Activated T-helper 17 cell treated with anti-CD3 and anti-CD28 coated beads, Interleukin-2, amount 50 U/mL, for 72 hours (primary cell): Measurements from ENCODE around the gene SRMS. TPM values are rescaled to one million over a fixed set of nuclear protein-coding genes. Genes with fewer than 3 reads are reported as not detected.

ENCODE experiments used
- ATAC-seq: fragments of 150-1000 bp; cut with Tn5 transposase; replicated peaks from 2 replicates; pipeline ENCODE4 v1.10.0; 2021; ENCODE audit warnings: mild to moderate bottlenecking, moderate library complexity
- H3K27ac Mint-ChIP-seq: one replicate; pipeline ENCODE4 v1.8.0; 2022; ENCODE audit warnings: mixed read lengths
- H3K27me3 Mint-ChIP-seq: one replicate; pipeline ENCODE4 v1.8.0; 2022; ENCODE audit warnings: mixed read lengths
- H3K36me3 Mint-ChIP-seq: one replicate; pipeline ENCODE4 v1.8.0; 2022; ENCODE audit warnings: low read depth, mild to moderate bottlenecking, mixed read lengths
- H3K4me1 Mint-ChIP-seq: one replicate; pipeline ENCODE4 v1.8.0; 2022; ENCODE audit warnings: mixed read lengths
- H3K4me3 Mint-ChIP-seq: one replicate; pipeline ENCODE4 v1.8.0; 2022; ENCODE audit warnings: mild to moderate bottlenecking, mixed read lengths
- H3K9me3 Mint-ChIP-seq: one replicate; pipeline ENCODE4 v1.8.0; 2022; ENCODE audit warnings: mixed read lengths
- total RNA-seq, 2 donors: library from RNA; stranded (reverse); gene quantifications; one replicate each; pipeline ENCODE4 v1.2.3, GENCODE V29; 2022

SRMS gene
- total RNA-seq, 2 donors from 2014 or later, result not detected

DNA sequence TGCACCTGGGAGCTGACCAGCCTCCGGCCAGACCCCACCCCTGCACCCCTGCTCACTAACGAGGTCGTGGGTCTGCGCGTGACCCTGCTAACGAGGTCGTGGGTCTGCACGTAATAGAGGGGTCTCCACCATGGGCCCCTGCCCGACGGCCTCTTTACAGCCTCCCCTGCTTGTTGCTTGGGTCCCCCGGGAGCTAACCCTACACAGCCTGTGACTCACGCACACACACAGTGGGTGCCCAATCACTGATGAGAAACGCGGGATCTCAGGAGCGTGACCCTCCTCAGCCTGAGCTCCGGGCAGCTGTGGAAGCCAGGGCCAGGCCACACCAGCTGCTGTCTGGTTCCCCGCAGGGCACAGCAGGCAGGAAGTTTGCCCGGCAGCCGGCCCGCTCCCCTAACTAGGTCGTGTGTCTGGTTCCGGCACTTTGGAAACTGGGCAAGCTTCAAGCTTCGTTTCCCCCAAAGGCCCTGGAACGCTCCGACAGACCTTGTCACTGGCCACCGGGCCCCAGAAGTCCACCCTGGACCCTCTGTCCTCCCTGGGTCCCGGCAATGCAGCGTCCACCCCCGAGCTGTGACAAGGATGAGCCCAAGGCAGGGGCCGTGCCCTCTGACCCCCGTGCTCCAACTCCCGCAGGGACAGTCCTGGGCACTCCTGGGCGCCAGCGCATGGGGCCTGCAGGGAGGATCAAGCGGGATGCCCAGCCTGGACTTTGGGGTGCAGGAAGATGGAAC, 11.1 kb downstream of the SRMS start:
- H3K36me3 Mint-ChIP-seq, result no peaks in the 10 kb centered on the region
- no peaks in the 10 kb centered on the region for H3K9me3 Mint-ChIP-seq
- no peak for ATAC-seq
- peak overlapping the region; percentile 63 for H3K27ac Mint-ChIP-seq
- peaks cover 6% of the 10 kb centered on the region for H3K4me1 Mint-ChIP-seq
- peaks cover 5% of the 10 kb centered on the region for H3K27me3 Mint-ChIP-seq
- H3K4me3 Mint-ChIP-seq, result peak overlapping the region; percentile 67

DNA sequence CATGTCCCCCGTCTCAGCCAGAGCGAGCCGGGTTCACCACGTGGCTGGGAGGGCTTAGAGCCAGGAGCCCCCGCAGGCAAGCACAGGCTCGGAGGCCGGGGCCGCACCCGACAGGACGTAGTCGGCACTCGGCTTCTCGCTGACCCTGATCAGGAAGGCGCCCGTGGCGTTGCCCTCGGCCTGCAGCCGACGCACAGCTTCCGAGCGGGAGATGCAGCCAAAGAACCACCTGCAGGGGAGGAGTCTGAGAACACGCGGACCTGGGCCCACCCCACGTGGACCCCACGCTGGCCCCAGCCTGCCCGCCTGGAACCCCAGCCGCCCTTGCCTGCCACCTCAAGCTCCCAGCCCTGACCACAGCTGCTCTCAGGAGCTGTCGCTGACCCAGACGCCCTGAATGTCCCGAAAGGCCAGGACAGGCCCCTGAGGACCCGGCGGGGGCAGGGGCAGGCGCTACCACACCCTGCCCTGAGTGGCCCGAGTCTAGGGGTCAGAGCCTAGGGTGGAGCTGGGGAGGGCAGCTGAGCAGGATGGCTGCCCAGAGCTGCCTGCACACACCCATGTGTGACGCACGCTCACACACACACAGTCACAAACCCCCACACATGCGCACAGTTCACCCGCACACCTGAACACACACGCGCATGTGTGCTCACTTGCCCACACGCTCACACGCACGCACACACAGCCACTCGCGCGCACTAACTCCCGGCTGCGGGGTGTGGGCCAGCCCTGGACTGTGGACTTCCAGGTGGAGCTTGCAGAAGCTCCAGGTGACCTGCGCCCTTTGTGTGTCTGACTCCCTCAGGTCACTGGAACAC, 12.5 kb downstream of the SRMS start:
- no peak for ATAC-seq
- Mint-ChIP-seq H3K36me3 (no peaks in the 10 kb centered on the region), H3K4me3 (no peak overlapping the region), H3K4me1 (peaks cover 6% of the 10 kb centered on the region), H3K27me3 (peaks cover 5% of the 10 kb centered on the region), H3K9me3 (no peaks in the 10 kb centered on the region), H3K27ac (no peak overlapping the region)

DNA sequence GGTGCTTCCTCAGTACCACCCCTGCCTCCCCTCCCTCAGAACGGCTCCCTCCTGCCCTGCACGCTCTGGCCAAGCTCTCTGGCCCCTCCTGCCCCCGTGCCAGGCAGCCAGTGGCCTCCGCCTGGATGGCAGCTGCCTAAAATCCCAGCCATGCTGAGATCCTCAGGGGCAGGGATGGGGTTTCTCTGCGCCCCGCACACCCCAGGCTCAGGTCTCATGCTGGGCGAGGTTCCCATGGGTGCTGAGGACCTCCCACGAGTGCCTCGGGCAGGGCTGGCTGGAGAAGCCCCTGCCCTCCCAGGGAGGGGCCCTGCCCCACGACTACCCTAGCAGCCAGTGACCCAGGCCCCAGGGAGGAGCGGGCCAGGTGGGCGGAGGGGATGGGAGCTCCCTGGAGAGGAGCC, 13.1 kb downstream of the SRMS start:
- no peak overlapping the region for H3K4me3 Mint-ChIP-seq

GRCh38 chr20:63533871-63534393, 13.6 kb downstream of the SRMS start:
- Mint-ChIP-seq H3K4me1 (peaks cover 6% of the 10 kb centered on the region), H3K4me3 (no peak overlapping the region), H3K27me3 (peaks cover 5% of the 10 kb centered on the region), H3K36me3 (no peaks in the 10 kb centered on the region), H3K9me3 (no peaks in the 10 kb centered on the region), H3K27ac (no peak overlapping the region)
- ATAC-seq, result no peak

More for the DNA sequence above, 13.1 kb downstream of the SRMS start:
- H3K36me3 Mint-ChIP-seq, result no peaks in the 10 kb centered on the region
- H3K27ac Mint-ChIP-seq, result no peak overlapping the region
- ATAC-seq, result no peak
- H3K9me3 Mint-ChIP-seq, result no peaks in the 10 kb centered on the region
- peaks cover 5% of the 10 kb centered on the region for H3K27me3 Mint-ChIP-seq
- peaks cover 6% of the 10 kb centered on the region for H3K4me1 Mint-ChIP-seq

- no peak overlapping the region for H3K27ac Mint-ChIP-seq
Measured at GRCh38 chr20:63533388-63533787, 14.2 kb downstream of the SRMS start.

DNA sequence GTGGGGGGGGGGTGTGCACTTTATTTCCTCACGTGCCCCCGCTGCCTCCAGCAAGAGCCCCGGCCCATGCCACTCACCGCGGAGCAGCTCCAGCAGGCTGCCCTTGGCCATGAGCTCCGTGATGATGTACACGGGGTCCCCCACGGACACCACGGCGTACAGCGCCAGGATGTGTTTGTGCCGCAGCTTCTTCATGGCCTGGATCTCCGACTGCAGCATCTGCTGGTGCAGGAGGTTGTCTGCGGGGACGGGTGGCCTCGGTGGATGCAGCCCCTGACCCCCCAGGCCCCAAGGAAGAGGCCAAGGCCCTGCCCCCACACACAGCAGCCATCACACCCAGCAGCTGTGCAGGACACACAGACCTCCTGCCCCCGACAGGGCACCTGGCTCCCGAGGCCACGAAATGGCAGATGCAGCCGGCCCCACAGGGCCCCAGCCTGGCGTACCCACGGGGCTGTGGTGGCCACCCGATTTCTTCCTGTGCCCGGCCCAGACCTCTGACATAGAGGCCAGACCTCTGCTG, 15.0 kb downstream of the SRMS start:
- peaks cover 8% of the 10 kb centered on the region for H3K27me3 Mint-ChIP-seq
- H3K36me3 Mint-ChIP-seq, result no peaks in the 10 kb centered on the region
- no peak for ATAC-seq
- H3K4me3 Mint-ChIP-seq, result no peak overlapping the region
- peaks cover 11% of the 10 kb centered on the region for H3K4me1 Mint-ChIP-seq
- no peaks in the 10 kb centered on the region for H3K9me3 Mint-ChIP-seq
- H3K27ac Mint-ChIP-seq, result no peak overlapping the region

More at GRCh38 chr20:63533388-63533787, 14.2 kb downstream of the SRMS start:
- no peak for ATAC-seq
- Mint-ChIP-seq H3K36me3 (no peaks in the 10 kb centered on the region), H3K9me3 (no peaks in the 10 kb centered on the region), H3K4me3 (no peak overlapping the region), H3K27me3 (peaks cover 8% of the 10 kb centered on the region), H3K4me1 (peaks cover 11% of the 10 kb centered on the region)

DNA sequence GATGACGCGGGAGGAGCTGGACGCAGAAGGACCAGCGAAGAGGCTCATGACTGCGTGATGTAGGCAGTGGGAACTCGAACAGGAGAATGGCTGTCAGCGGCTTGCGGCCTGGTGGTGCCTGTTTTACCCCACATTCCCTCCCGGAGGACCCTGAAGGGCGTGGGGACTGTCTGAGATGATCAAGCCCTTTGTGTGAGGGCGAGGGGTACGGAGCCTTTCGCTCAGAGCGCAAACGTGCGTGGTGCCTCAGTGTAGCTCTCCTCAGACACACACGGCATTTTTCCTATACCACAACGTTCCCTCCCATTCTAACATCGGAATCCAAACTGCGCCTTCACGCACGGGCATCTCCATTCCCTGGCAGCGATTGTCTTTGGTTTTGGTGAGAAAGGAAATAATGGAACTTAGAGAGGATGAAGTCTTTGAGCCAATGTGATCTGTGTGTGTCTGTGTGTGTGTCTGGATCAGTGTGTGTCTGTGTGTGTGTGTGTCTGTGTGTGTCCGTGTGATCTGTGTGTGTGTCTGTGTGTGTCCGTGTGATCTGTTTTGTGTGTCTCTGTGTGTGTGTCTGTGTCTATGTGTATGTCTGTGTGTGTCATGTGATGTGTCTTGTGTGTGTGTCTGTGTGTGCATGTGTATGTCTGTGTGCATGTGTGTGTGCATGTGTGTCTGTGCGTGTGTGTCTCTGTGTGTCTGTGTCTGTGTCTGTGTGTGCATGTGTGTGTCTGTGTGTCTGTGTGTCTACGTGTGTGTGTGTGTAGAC, 15.7 kb downstream of the SRMS start:
- Mint-ChIP-seq H3K36me3 (no peaks in the 10 kb centered on the region), H3K9me3 (no peaks in the 10 kb centered on the region), H3K27me3 (peaks cover 8% of the 10 kb centered on the region), H3K27ac (no peak overlapping the region), H3K4me1 (peaks cover 11% of the 10 kb centered on the region), H3K4me3 (no peak overlapping the region)
- ATAC-seq, result no peak

DNA sequence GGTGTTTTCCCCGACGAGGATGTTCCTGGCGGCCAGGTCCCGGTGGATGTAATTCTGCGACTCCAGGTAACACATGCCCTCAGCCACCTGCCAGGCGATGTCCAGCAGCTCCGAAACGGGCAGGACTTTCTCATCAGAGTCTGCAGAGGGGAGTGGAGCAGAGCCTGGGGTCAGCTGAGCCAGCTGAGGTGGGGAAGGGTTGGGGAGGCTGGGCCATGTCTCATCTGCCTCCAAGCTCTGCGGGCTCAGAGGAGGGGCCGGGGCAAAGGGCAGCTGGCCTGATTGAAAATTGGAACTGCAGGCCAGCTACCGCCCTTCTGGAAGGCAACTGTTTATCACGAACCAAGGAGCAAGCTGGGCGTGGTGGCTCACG, 16.8 kb downstream of the SRMS start:
- no peak overlapping the region for H3K4me3 Mint-ChIP-seq
- H3K27ac Mint-ChIP-seq, result no peak overlapping the region
- H3K9me3 Mint-ChIP-seq, result no peaks in the 10 kb centered on the region
- H3K27me3 Mint-ChIP-seq, result peaks cover 8% of the 10 kb centered on the region
- no peaks in the 10 kb centered on the region for H3K36me3 Mint-ChIP-seq
- peaks cover 11% of the 10 kb centered on the region for H3K4me1 Mint-ChIP-seq
- no peak for ATAC-seq

DNA sequence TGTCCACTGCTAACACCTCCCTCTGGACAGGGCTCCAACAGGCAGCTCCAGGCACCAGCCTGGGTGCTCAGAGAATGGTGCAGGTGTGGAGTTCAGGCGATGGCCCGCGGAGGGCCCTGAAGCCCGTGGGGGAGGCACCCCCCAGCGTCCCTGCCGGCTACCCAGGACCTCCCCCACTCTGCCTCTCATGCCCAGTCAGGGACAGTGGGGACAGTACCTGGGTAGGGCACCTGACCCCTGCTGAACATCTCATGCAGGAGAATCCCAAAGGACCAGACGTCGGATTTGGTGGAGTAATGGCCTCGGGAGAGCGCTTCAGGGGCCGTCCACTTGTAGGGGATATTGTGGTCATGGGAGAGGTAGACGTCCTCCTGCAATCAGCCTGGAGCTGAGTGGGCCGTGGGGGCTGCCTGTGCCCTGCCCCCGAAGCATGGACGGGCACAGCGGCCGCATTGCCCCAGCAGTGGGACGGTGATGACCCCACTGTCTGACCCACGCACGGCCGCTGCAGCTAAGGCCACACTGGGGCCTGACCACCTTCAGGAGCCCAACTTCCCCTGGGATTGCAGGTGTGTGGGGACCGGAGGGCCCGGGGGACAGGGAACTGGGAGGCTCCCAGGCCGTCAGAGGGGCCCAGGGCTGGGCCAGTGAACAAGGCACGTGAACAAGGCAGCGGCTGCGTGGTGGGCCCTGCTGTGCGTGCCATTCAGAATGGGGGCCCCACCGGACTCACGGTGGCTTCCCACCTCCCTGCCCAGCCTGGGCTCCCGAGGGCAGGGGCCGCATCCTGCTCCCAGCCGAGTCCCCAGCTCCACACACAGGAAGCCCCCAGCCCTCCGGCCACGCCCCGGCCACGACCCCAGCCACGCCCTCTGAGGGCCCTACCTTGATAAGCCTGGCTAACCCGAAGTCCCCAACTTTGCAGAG, 17.4 kb downstream of the SRMS start:
- no peaks in the 10 kb centered on the region for H3K9me3 Mint-ChIP-seq

DNA sequence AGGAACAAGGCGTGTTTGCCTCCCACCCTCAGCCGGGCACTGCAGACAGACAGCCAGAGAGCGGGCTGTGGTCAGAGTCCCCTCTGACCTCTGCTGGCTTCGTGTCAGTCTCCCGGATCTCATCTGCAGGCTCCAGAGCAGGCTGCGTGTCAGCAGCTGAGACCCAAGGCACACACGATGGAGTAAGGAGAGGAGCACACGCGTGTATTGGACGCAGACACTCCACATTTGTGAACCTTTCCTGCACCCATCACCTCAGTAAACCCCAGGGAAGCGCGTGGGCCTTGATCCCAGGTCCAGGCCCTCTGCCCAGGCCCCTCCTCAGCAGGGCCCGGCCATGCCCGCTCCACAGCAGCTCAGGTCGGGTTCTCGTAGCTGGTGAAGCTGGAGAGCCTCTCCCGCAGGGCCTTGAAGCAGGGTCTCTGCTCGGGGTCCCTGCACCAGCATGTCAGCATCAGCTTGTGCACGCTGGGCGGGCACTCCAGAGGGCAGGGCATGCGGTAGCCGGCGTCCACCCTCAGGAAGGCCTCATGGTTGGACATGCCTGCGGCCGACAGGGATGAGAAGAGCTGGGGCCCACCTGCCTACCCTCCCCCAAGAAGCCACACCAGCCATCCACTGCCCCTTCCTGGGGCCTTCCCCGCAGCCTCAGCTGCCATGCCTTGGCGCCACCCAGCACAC, 18.2 kb downstream of the SRMS start:
- Mint-ChIP-seq H3K4me3 (no peak overlapping the region), H3K9me3 (no peaks in the 10 kb centered on the region), H3K27me3 (peaks cover 8% of the 10 kb centered on the region), H3K4me1 (peaks cover 11% of the 10 kb centered on the region), H3K36me3 (no peaks in the 10 kb centered on the region), H3K27ac (no peak overlapping the region)
- no peak for ATAC-seq

More for the DNA sequence above, 17.4 kb downstream of the SRMS start:
- Mint-ChIP-seq H3K27me3 (peaks cover 8% of the 10 kb centered on the region), H3K36me3 (no peaks in the 10 kb centered on the region), H3K27ac (no peak overlapping the region), H3K4me1 (peaks cover 11% of the 10 kb centered on the region), H3K4me3 (no peak overlapping the region)
- ATAC-seq, result no peak

DNA sequence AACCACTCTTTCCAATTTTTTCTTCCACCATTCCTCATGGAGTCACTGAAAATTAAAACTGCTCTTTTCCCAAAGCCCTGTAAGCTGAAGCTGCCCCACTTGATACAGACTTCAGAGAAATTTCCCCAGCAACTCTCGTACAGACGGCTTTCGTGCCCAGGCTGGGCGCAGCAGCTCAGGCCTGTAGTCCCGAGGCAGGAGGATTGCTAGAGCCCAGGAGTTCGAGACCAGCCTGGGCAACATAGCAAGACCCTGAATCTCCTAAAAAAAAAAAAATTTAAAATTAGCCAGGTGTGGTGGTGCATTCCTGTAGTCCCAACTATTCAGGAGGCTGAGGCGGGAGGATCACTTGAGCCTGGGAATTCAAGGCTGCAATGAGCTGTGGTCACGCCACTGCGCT, 20.4 kb downstream of the SRMS start:
- no peak for ATAC-seq
- peaks cover 17% of the 10 kb centered on the region for H3K36me3 Mint-ChIP-seq
- peaks cover 18% of the 10 kb centered on the region for H3K4me1 Mint-ChIP-seq
- no peak overlapping the region for H3K27ac Mint-ChIP-seq
- H3K4me3 Mint-ChIP-seq, result no peak overlapping the region
- no peaks in the 10 kb centered on the region for H3K9me3 Mint-ChIP-seq
- peaks cover 7% of the 10 kb centered on the region for H3K27me3 Mint-ChIP-seq

- Mint-ChIP-seq H3K27ac (no peak overlapping the region), H3K4me1 (peaks cover 14% of the 10 kb centered on the region), H3K27me3 (peaks cover 3% of the 10 kb centered on the region)
Measured at GRCh38 chr20:63525971-63526370, 21.6 kb downstream of the SRMS start.

GRCh38 chr20:63525185-63525584, 22.4 kb downstream of the SRMS start:
- Mint-ChIP-seq H3K27me3 (peaks cover 3% of the 10 kb centered on the region), H3K4me3 (no peak overlapping the region), H3K4me1 (peaks cover 14% of the 10 kb centered on the region), H3K36me3 (peaks cover 20% of the 10 kb centered on the region), H3K27ac (no peak overlapping the region), H3K9me3 (no peaks in the 10 kb centered on the region)
- no peak for ATAC-seq

More at GRCh38 chr20:63525971-63526370, 21.6 kb downstream of the SRMS start:
- H3K36me3 Mint-ChIP-seq, result peaks cover 20% of the 10 kb centered on the region
- ATAC-seq, result no peak
- no peak overlapping the region for H3K4me3 Mint-ChIP-seq
- H3K9me3 Mint-ChIP-seq, result no peaks in the 10 kb centered on the region
